Neural progenitor cell (in vitro differentiated cells): ENCODE measurements around the gene CEP83.

Source experiments
- CTCF ChIP-seq: fragments of 200-600 bp; sonication (generic); IDR thresholded peaks from 2 replicates; pipeline ENCODE4 v1.5.1; 2017; ENCODE audit warnings: antibody characterized with exemption, mild to moderate bottlenecking
- EZH2 ChIP-seq: fragments of 200-600 bp; sonication (generic); IDR thresholded peaks from 2 replicates; pipeline ENCODE4 v1.6.1; 2017; ENCODE audit warnings: antibody characterized with exemption, mild to moderate bottlenecking, moderate library complexity

- TF ChIP-seq CTCF, result no peak
- TF ChIP-seq EZH2, result no peak
Observed at GRCh38 chr12:94495445-94496115, 35.9 kb upstream of the CEP83 start.
